Superior temporal gyrus (tissue), 1 donor: ENCODE results near the gene INHBE.
A peak's percentile ranks its signal among the peaks of the same experiment; 100 is the strongest.

Experiments
- DNase-seq: peaks from one replicate; pipeline ENCODE4 v3.0.0-alpha.2; 2016; ENCODE audit errors: extremely low spot score

The INHBE gene

DNA sequence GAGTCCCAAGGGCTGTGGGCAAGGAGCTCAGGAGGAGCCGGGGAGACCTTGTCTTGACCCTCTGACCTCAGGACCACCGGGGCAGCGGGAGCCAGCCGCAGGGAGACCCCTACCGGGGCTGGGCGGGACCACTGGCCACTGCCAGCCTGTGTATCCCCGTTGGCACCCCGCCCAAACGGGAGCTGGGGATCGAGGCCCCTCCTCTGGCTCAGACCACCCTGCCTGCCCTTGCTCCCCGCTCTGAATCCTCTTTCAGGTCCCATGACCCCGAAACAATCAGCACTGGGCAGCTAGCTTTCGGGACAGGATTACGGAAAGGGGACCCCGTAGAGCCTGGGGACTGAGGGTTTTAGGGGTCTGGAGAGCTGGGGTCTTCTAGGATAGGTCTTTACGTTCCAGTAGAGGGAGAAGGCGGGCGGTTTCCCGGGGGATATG, 5.8 kb downstream of the INHBE start:
- no peak for DNase-seq

DNA sequence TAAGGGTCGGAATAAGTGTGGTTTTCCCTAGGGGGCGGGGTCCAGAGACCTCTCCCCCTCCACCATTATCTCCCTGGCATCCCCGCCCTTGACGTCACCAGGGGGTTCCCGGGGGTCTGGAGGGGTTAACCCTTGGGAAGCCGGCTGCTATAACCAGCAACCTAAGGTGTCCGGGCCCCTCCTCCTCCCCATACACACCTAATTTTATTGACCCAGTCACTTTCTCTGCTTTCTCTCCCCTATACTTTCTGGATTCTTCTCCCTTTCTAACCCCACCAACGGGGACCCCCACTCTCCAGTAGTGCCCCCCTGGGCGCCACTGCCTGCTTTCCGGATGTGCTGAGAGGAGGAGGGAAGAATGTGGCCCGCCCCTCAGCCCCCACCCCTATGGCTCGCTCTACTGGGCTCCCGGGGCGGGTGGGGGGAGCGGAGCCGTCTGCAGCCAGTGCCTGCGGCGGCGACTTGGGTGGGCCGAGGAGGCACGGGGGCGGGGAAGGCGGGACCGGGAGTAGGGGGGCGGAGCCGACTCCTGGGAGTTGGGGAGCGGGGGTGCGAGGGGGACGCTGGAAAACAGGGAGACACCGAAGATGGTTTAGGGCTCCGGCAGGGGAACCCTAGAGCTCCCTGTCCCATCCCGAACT, 6.3 kb downstream of the INHBE start:
- DNase-seq: no peak

DNA sequence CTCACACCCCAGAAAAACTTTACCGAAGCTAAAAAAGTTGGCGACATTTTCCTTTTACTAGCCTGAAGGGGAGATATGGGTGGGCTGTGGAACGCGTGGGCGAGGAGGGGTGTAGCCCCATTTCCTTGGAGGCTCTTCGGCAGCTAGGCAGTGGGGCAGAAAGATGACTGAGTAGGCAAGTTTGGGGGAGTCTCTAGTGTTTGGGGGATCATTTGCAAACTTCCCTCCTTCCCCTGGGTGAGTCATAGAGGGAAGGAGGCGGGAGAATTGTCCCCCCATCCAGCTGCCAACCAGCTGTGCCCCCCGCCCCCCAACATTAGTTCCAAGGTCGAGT, 6.8 kb downstream of the INHBE start:
- DNase-seq: no peak

DNA sequence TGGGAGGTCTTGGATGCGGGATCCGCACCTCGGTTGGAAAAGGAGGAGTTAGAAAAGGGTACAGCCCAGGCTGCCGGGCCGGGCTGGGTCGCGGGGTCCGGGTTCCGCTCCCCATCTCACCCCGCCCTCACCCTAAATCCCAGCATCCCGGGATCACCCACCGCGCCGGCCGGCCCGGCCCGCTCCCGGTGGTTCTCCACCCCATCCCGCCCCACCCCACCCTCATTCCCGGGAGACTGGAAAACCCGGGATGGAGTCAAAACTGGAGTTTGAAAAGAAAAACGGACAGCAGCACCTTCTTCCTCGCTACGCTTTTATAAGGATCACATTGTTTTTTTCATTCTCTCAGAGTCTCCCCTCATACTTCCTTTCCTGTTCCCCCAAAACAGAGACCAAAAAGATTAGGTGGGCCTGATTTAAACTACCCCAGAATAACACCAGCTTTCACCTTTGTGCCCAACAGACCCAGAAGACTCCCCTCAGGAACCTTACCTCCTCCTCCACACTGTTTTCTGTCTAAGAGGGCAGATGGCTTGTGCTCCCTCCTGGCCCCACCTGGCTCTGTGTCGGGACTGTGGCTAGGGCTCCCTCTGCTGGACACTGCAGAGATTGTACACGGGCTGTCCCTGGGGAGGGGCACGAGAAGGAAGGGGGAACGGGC, 7.3 kb downstream of the INHBE start:
- peak; percentile 87 for DNase-seq

DNA sequence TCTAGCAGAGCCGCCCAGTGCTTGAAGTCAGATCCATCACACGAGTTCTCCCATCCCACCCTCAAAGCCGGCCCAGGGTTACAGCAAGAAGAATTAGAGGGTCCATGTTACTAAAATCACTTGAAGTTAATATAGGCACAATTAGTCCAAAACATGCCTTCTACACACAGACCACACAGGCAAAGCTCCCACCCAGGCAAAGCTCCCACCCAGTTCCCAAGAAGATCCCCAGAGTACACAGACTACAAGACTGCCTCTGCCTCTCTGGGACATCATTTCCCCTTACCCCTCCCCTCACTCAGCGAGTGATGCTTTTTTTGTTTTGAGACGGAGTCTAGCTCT, 7.8 kb downstream of the INHBE start:
- DNase-seq: no peak

DNA sequence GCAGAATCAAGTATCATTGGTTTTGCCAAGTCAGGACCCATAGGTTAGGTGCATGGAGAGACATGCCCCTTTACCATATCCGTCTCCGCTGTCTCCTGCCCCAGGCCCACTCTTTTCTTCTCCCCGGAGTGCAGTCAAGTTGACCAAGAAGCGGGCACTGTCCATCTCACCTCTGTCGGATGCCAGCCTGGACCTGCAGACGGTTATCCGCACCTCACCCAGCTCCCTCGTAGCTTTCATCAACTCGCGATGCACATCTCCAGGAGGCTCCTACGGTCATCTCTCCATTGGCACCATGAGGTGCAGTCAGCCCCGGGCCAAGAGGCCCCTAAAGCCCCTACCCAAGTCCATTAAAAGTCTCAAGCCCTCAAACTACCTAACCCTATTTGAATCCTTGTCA, 9.5 kb downstream of the INHBE start:
- no peak for DNase-seq

DNA sequence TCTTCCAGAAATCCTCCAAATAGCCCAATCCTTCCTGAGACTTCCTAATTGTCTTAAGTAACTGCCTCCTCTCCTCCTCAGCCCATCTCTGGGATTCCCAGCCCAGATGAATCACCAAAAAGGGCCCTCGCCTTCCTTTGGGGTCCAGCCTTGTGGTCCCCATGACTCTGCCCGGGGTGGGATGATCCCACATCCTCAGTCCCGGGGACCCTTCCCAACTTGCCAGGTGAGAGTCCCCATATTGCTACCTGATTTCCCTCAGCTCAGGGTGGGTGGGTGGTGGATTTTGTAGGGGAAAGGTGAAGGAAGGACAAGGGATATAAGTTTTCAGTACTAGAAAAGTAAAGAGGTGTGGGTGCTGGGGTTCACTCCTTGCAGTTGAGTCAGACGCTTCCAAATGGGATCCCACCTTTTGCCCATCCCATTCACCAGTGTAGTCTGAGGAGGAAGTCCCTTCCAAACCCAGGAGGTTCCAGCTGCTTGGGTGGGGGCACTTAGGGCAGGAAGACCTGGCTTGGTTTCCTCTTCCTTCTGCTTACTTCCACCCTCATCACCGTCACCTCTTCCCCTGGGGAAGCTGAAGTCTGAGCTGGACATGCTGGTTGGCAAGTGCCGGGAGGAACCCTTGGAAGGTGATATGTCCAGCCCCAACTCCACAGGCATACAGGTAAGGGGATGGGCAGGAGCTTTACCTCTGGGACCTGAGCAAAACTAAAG, 10.1 kb downstream of the INHBE start:
- DNase-seq: no peak

DNA sequence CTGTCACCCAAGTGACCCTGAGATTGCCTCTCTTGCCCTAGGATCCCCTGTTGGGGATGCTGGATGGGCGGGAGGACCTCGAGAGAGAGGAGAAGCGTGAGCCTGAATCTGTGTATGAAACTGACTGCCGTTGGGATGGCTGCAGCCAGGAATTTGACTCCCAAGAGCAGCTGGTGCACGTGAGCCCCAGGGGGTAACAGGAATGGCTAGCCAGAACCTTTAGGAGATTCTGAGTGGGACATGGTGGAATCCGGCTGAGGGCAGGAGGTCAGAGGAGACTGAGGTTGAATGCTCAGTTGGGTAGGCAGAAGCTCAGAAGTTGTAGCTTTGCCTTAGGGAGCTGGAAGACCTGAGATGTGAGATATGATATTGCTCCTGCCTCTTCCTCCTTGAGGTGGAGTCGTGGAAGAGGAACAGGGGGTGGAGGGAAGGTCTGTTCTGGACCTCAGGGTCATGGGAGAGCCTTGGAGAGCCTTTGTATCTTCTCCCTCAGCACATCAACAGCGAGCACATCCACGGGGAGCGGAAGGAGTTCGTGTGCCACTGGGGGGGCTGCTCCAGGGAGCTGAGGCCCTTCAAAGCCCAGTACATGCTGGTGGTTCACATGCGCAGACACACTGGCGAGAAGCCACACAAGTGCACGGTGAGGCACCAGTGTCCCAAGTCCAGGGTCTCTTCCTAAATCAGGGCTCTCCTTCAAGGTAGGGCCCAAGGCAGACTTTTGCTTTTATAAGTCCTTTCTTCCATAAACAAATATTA, 10.8 kb downstream of the INHBE start:
- DNase-seq: no peak

DNA sequence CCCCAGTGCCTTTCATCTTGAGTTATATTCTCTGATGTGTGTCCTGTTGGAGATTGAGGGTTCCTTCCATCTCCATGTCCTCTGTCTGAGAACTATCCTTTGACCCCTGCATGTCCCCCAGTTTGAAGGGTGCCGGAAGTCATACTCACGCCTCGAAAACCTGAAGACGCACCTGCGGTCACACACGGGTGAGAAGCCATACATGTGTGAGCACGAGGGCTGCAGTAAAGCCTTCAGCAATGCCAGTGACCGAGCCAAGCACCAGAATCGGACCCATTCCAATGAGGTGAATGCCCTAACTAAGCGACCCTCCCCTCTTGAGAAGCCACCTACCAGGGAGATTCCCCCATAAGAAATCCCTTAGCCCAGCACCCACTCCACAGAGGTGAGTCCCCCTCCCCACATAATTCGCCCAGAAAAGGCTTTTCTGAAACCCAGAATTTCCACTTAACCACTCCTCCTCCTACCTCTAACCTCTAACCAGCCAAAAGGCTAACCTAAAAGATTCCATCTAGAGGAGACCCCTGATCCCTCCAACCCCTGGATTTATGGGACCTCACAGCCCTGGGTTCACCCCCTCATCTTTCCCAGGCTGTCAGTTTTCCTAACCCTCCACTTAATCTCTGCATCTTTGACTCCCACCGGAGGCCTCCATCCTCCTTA, 12.2 kb downstream of the INHBE start:
- no peak for DNase-seq

DNA sequence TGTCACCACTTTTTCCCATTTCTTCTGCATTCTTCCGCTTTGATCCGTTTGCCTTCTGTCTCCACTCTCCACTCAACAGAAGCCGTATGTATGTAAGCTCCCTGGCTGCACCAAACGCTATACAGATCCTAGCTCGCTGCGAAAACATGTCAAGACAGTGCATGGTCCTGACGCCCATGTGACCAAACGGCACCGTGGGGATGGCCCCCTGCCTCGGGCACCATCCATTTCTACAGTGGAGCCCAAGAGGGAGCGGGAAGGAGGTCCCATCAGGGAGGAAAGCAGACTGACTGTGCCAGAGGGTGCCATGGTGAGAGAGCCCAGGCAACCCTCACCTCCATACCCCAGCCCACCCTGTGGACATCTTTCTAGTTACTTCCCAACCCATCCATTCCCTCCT, 12.8 kb downstream of the INHBE start:
- DNase-seq: no peak

DNA sequence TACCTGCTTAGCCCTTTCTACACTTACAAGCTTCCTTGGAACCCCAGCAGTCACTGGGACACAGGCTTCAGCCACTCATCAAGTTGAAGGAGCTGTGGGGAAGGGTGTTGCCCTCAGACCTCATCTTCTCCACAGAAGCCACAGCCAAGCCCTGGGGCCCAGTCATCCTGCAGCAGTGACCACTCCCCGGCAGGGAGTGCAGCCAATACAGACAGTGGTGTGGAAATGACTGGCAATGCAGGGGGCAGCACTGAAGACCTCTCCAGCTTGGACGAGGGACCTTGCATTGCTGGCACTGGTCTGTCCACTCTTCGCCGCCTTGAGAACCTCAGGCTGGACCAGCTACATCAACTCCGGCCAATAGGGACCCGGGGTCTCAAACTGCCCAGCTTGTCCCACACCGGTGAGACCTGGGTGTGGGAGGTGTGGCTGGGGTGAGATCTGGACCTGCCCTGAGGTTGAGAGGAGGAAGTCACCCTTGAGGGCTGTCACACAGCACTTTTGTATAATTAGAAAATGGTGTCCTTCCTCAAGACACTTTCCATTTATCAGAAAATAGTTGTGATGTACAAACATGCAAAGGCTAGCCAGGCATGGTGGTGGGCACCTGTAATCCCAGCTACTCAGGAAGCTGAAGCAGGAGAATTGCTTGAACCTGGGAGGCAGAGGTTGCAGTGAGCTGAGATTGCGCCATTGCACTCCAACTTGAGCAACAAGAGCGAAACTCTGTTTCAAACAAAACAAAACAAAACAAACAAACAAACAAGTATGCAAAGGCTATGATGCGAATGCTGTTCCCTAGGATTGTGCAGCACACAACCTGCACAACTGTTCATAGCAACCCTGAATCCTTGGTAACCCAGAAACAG, 14.4 kb downstream of the INHBE start:
- no peak for DNase-seq

DNA sequence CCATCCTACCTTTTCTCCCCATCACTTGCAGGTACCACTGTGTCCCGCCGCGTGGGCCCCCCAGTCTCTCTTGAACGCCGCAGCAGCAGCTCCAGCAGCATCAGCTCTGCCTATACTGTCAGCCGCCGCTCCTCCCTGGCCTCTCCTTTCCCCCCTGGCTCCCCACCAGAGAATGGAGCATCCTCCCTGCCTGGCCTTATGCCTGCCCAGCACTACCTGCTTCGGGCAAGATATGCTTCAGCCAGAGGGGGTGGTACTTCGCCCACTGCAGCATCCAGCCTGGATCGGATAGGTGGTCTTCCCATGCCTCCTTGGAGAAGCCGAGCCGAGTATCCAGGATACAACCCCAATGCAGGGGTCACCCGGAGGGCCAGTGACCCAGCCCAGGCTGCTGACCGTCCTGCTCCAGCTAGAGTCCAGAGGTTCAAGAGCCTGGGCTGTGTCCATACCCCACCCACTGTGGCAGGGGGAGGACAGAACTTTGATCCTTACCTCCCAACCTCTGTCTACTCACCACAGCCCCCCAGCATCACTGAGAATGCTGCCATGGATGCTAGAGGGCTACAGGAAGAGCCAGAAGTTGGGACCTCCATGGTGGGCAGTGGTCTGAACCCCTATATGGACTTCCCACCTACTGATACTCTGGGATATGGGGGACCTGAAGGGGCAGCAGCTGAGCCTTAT, 15.3 kb downstream of the INHBE start:
- DNase-seq: no peak

DNA sequence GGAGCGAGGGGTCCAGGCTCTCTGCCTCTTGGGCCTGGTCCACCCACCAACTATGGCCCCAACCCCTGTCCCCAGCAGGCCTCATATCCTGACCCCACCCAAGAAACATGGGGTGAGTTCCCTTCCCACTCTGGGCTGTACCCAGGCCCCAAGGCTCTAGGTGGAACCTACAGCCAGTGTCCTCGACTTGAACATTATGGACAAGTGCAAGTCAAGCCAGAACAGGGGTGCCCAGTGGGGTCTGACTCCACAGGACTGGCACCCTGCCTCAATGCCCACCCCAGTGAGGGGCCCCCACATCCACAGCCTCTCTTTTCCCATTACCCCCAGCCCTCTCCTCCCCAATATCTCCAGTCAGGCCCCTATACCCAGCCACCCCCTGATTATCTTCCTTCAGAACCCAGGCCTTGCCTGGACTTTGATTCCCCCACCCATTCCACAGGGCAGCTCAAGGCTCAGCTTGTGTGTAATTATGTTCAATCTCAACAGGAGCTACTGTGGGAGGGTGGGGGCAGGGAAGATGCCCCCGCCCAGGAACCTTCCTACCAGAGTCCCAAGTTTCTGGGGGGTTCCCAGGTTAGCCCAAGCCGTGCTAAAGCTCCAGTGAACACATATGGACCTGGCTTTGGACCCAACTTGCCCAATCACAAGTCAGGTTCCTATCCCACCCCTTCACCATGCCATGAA, 16.0 kb downstream of the INHBE start:
- DNase-seq: no peak

DNA sequence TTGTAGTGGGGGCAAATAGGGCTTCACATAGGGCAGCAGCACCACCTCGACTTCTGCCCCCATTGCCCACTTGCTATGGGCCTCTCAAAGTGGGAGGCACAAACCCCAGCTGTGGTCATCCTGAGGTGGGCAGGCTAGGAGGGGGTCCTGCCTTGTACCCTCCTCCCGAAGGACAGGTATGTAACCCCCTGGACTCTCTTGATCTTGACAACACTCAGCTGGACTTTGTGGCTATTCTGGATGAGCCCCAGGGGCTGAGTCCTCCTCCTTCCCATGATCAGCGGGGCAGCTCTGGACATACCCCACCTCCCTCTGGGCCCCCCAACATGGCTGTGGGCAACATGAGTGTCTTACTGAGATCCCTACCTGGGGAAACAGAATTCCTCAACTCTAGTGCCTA, 16.6 kb downstream of the INHBE start:
- DNase-seq: no peak

DNA sequence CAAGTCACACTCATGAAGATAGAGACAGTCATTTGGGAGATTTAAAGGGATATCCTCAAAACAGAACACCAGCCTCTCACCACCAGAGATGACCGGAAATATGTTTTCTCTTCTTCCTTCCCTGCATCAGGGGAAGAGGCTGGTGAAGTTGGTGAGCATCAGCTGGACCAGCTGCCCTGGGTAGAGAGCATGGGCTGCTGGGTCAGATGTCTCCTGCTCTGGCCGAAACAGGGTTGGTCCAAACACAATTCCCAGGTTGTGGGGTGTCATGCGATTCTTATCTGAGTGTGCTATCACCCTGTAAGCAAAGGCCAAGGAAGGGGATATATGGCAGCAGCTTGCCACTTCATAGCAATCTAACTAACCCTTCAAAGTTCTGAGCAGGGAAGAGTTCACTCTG, 17.3 kb downstream of the INHBE start:
- no peak for DNase-seq

DNA sequence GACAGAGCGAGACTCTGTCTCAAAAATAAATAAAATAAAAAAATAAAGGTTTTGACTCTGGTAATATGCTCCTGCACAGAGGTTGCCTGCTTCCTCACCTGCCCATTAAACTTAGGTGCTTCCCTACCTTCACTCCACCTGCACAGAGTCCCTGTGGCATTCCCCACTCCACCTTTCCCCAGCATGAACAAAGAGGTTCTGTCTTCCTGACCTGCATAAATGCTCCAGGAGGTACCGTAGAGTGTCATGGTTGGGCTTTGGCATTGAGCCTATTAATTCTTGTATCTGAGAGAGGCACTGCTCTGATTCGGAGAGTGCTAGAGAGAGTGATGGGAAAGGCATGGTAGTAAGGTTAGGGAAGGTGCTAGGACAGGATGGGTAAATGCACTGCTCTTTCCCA, 18.3 kb downstream of the INHBE start:
- no peak for DNase-seq

DNA sequence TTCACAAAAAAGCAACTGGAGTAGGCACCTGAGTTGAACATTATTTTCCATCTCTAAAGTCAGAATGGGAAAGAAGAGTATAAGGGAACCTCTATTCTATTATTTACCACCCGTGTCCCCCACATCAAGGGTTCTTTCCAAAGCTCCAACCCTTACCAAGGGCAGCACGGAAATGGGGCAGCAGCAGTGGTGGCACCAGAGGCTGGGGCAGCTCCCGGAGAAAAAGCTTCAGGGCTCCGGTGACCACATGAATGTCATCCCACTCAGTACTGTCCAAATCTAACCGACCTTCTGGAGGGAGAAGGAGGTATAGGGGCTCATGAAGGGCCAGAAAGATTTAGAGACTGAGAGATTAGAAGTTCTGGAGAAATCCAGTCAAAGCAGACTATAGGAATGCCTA, 18.8 kb downstream of the INHBE start:
- no peak for DNase-seq

DNA sequence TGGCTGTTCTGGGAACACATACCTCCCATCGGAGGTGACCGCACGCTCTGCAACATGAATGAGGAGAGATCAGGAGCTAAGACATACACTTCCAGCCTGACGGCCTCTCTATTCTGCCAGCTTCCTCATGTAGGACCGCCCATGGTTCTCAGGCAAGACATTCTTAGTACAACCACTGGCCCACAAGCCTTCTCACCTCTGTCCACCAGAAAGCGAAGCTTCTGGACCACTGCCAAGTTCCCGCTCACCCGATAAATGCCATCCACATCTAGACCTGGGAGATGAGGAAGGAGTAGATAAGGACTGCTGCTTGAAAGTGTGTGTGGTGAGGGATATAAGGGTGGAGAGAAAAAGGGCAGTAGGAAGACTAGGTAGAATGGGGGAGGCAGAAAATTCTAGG, 19.3 kb downstream of the INHBE start:
- no peak for DNase-seq

DNA sequence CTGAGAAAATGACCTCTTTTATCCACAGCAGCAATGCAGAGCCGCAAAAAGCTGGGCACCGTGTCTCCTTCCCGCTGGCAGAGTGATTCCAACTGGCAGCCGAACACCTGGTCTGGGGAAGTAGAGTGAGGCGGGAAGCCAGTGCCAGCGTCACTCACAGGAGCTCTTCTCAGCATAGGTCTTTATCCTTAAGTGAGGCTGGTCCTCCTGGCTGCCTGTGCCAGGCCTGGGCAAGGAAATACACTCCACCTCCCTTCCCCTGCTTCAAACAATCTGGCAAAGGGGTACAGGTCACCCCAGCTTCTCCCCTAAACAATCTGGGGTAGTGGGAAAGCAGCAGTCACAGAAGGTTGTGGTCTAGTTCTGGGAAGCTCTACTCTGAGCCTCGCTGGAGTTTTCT, 19.8 kb downstream of the INHBE start:
- no peak for DNase-seq
